CD14-positive monocyte (primary cell): ENCODE measurements around the gene IP6K1. TPM values are rescaled to one million over a fixed set of nuclear protein-coding genes. Genes with fewer than 3 reads are reported as not detected.

Source experiments
- DNase-seq, 3 donors: peaks; one replicate each; pipeline ENCODE4 v3.0.0-alpha.2; 2011 to 2022
- H2AFZ ChIP-seq: 2 replicates; pipeline ENCODE4 v1.6.0; 2012; ENCODE audit warnings: mild to moderate bottlenecking, low read depth, low read length, inconsistent platforms; ENCODE audit not compliant: insufficient read depth, poor library complexity, severe bottlenecking
- H3K27ac ChIP-seq, 2 donors: 1 replicate in 1 of 2; 2 replicates in 1 of 2; pipeline ENCODE4 v1.5.1; 2012 to 2013; ENCODE audit warnings: low read length in 2 of 2, control low read depth in 1 of 2, inconsistent platforms in 1 of 2, low read depth in 1 of 2, mild to moderate bottlenecking in 1 of 2
- H3K27me3 ChIP-seq, 2 donors: one replicate each; pipeline versions ENCODE4 v1.6.0 to v1.6.1; 2011 to 2013; ENCODE audit warnings: low read length in 2 of 2; ENCODE audit not compliant: control insufficient read depth in 2 of 2, insufficient read depth in 2 of 2
- H3K36me3 ChIP-seq, 2 donors: replicated peaks in 1 of 2; 1 replicate in 1 of 2; 2 replicates in 1 of 2; pipeline versions ENCODE4 v1.5.1 to v1.6.1; 2012 to 2013; ENCODE audit warnings: low read length in 2 of 2, control low read depth in 1 of 2, inconsistent platforms in 1 of 2, mild to moderate bottlenecking in 1 of 2; ENCODE audit not compliant: insufficient read depth in 2 of 2, control insufficient read depth in 1 of 2
- H3K4me1 ChIP-seq, 2 donors: 1 replicate in 1 of 2; 2 replicates in 1 of 2; pipeline versions ENCODE4 v1.5.1 to v1.6.1; 2012 to 2013; ENCODE audit warnings: low read length in 2 of 2, control low read depth in 1 of 2, inconsistent platforms in 1 of 2, mild to moderate bottlenecking in 1 of 2, moderate library complexity in 1 of 2; ENCODE audit not compliant: insufficient read depth in 2 of 2, control insufficient read depth in 1 of 2
- H3K4me2 ChIP-seq: replicated peaks from 2 replicates; pipeline ENCODE3; 2012; ENCODE audit warnings: low read length, moderate library complexity, mild to moderate bottlenecking; ENCODE audit not compliant: poor library complexity, severe bottlenecking; ENCODE audit errors: extremely low read depth
- H3K4me3 ChIP-seq, 3 experiments: fragments of 200-600 bp in 1 of 3; sonication (generic) in 1 of 3; replicated peaks in 1 of 3; 1 replicate in 2 of 3; 2 replicates in 1 of 3; pipeline ENCODE4 v1.5.1; 2011 to 2013; ENCODE audit warnings: low read length in 3 of 3, mild to moderate bottlenecking in 3 of 3, control low read depth in 2 of 3, low read depth in 2 of 3, inconsistent platforms in 1 of 3, moderate library complexity in 1 of 3
- H3K79me2 ChIP-seq: 2 replicates; pipeline ENCODE4 v1.6.0; 2012; ENCODE audit warnings: mild to moderate bottlenecking, control low read depth, inconsistent platforms, low read length, moderate library complexity; ENCODE audit not compliant: insufficient read depth
- H3K9ac ChIP-seq: 2 replicates; pipeline ENCODE4 v1.6.0; 2017; ENCODE audit warnings: low read length, mild to moderate bottlenecking; ENCODE audit not compliant: insufficient read depth, poor library complexity, severe bottlenecking
- H3K9me3 ChIP-seq, 2 donors: replicated peaks in 1 of 2; 1 replicate in 1 of 2; 2 replicates in 1 of 2; pipeline versions ENCODE4 v1.5.1 to v1.6.1; 2012 to 2013; ENCODE audit warnings: low read length in 2 of 2, control low read depth in 1 of 2; ENCODE audit not compliant: control insufficient read depth in 1 of 2, insufficient read depth in 1 of 2
- H4K20me1 ChIP-seq: 2 replicates; pipeline ENCODE4 v1.6.0; 2012; ENCODE audit warnings: mild to moderate bottlenecking, low read length, control low read depth, moderate library complexity; ENCODE audit not compliant: insufficient read depth
- H3K27ac Mint-ChIP-seq, 7 donors: one replicate each; pipeline ENCODE4 v1.8.0; 2020; ENCODE audit warnings: mild to moderate bottlenecking in 7 of 7, mixed read lengths in 7 of 7, moderate library complexity in 6 of 7, inconsistent platforms in 2 of 7
- H3K27me3 Mint-ChIP-seq, 3 donors: one replicate each; pipeline ENCODE4 v1.8.0; 2021 to 2022; ENCODE audit warnings: low read depth in 3 of 3, mild to moderate bottlenecking in 3 of 3, mixed read lengths in 3 of 3, moderate library complexity in 3 of 3, inconsistent platforms in 1 of 3
- H3K36me3 Mint-ChIP-seq, 2 donors: one replicate each; pipeline ENCODE4 v1.8.0; 2020; ENCODE audit warnings: mixed read lengths in 2 of 2, inconsistent platforms in 1 of 2, mild to moderate bottlenecking in 1 of 2
- H3K4me1 Mint-ChIP-seq: one replicate; pipeline ENCODE4 v1.8.0; 2020; ENCODE audit warnings: mild to moderate bottlenecking, mixed read lengths
- H3K4me3 Mint-ChIP-seq, 2 donors: one replicate each; pipeline ENCODE4 v1.8.0; 2020; ENCODE audit warnings: mild to moderate bottlenecking in 2 of 2, mixed read lengths in 2 of 2, moderate library complexity in 1 of 2
- H3K9me3 Mint-ChIP-seq, 7 donors: one replicate each; pipeline ENCODE4 v1.8.0; 2020 to 2022; ENCODE audit warnings: mixed read lengths in 7 of 7, mild to moderate bottlenecking in 6 of 7, moderate library complexity in 6 of 7, inconsistent platforms in 2 of 7
- WGBS: methylation state at CpG from one replicate; pipeline ENCODE4 v1.1.5; 2013; ENCODE audit warnings: missing lambda C conversion rate; ENCODE audit not compliant: insufficient coverage; 5-methylcytosine and 5-hydroxymethylcytosine counted together
- intact Hi-C, 2 donors: fragments of 100-400 bp; cut with micrococcal nuclease; formaldehyde crosslinking; loops; one replicate each; pipeline versions ENCODE4 v1.15.0 to v1.15.1; 2023
- polyA plus RNA-seq, 3 donors: library from polyadenylated mRNA; depleted of rRNA in 1 of 3; unstranded in 2 of 3; stranded (reverse) in 1 of 3; fragments of 300-500 nt in 2 of 3; fragments of >200 nt in 1 of 3; fragmentation: Illumina TruSeq in 2 of 3; gene quantifications; 1 replicate in 2 of 3; 2 replicates in 1 of 3; pipeline ENCODE4 v1.2.3, GENCODE V29; 2012 to 2021
- TF ChIP-seq, protein P1 (sequence below): fragments of 200-600 bp; IDR thresholded peaks from one replicate; pipeline ENCODE4 v1.8.0; 2022; ENCODE audit warnings: antibody characterized with exemption, mild to moderate bottlenecking

Gene IP6K1
- polyA plus RNA-seq, 3 donors, result 15.8 to 27.1 (median 16.1) TPM

DNA sequence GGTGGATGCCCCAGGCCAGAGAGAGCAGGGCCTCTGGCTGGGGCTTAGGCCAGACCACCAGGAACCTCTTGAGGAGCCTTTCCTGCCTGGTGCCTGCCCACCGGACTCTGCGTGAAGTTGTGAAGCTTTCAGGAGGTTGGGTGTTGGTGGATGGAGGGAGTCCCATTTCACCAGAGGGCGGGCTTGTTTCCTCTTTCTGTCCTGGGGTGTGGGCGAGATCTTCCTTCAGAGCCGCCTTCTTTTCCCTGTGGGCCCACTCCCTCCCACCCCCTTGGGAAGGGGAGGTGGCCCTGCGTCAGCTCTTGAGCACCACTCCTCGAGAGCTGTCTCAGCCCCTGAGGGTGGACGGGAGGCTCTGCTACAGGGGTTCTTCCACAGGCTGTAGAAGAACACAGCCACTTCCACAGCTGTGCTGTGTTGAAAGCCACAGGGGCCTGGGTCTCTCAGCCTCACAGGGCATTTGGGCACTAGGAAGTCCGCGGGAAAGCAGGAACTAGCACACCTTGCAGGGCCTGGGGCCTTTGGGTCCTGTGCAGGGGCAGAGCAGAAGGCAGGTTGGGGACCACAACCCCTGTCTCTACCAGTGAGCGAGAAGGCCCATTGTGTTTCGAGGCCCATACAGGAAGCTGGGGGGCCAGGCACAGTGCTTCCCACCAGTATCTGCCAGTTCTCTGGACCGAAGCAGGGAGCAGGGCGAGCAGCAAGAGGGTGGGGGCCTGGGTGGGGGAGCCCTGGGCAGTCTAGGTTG is 69.0 kb downstream of the IP6K1 start:
- H3K27ac ChIP-seq, result no peak overlapping the region
- intact Hi-C loops, result loop anchor here in 1 of 2 donors (10.0 kb wide), 1 partner anchor 227 kb away; the partner anchor contains the start of gene RBM6
- H3K27ac Mint-ChIP-seq, result peak overlapping the region in 1 of 7 donors; percentile 37
- WGBS, result 95% methylated on average over 7 of the region's 14 CpGs
- peaks cover 0 to 7% of the 10 kb centered on the region in 2 donors for H3K27me3 ChIP-seq
- no peaks in the 10 kb centered on the region for H3K9me3 ChIP-seq
- H3K4me2 ChIP-seq, result no peak overlapping the region
- no peak overlapping the region for H3K4me3 ChIP-seq
- peaks cover 27 to 39% of the 10 kb centered on the region in 2 donors for H3K36me3 Mint-ChIP-seq
- H3K4me1 Mint-ChIP-seq, result peaks cover 24% of the 10 kb centered on the region
- H3K79me2 ChIP-seq, result peaks cover 10% of the 10 kb centered on the region
- TF ChIP-seq, protein P1, sequence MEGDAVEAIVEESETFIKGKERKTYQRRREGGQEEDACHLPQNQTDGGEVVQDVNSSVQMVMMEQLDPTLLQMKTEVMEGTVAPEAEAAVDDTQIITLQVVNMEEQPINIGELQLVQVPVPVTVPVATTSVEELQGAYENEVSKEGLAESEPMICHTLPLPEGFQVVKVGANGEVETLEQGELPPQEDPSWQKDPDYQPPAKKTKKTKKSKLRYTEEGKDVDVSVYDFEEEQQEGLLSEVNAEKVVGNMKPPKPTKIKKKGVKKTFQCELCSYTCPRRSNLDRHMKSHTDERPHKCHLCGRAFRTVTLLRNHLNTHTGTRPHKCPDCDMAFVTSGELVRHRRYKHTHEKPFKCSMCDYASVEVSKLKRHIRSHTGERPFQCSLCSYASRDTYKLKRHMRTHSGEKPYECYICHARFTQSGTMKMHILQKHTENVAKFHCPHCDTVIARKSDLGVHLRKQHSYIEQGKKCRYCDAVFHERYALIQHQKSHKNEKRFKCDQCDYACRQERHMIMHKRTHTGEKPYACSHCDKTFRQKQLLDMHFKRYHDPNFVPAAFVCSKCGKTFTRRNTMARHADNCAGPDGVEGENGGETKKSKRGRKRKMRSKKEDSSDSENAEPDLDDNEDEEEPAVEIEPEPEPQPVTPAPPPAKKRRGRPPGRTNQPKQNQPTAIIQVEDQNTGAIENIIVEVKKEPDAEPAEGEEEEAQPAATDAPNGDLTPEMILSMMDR, result no peak
- peaks cover 19 to 27% of the 10 kb centered on the region in 2 donors for H3K4me1 ChIP-seq
- peak in 1 of 3 donors; percentile 4 for DNase-seq
- H3K27me3 Mint-ChIP-seq, result peaks cover 7 to 9% (median 7%) of the 10 kb centered on the region in 3 donors
- no peak overlapping the region for H3K4me3 Mint-ChIP-seq
- H4K20me1 ChIP-seq, result peaks cover 23% of the 10 kb centered on the region
- peaks cover 10 to 30% of the 10 kb centered on the region in 2 donors for H3K36me3 ChIP-seq
- peaks cover 0 to 5% (median 0%) of the 10 kb centered on the region in 7 donors for H3K9me3 Mint-ChIP-seq
- no peak overlapping the region for H3K9ac ChIP-seq
- H2AFZ ChIP-seq, result no peak overlapping the region

DNA sequence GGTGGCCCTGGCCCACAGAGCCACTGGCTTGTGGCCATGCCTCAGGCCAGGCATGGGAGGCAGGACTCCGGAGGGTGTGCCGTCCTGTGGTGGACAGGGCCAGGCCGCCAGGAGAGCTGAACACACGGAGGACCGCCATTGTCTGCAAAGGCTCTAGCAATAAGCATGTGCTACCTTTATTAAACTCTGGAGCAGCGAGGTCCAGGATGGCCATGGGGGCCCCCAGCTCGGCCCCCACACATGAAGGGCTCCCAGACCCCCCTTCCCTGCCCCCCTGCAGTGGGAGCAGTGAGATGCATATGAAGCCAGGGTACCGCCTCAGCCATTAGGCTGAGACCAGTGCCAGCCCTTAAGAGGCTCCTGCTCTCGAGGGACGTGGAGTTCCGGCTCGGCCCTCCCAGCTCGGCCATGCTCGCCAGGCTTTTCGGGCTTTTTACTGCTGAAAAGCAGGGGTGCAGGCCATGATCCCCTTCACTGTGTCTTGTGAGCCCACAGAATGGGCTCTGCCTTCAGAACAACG is 69.6 kb downstream of the IP6K1 start:
- peak in 1 of 3 donors; percentile 2 for DNase-seq
- intact Hi-C loops, result loop anchor here in 1 of 2 donors (10.0 kb wide), 1 partner anchor 228 kb away; the partner anchor contains the start of gene RBM6

More for the DNA sequence above, 69.6 kb downstream of the IP6K1 start:
- Histone ChIP-seq H3K36me3 (peaks cover 6 to 24% of the 10 kb centered on the region in 2 donors), H3K4me2 (no peak overlapping the region), H3K9me3 (no peaks in the 10 kb centered on the region), H3K27ac (no peak overlapping the region), H3K79me2 (peaks cover 5% of the 10 kb centered on the region), H3K9ac (no peak overlapping the region), H2AFZ (no peak overlapping the region), H4K20me1 (peaks cover 20% of the 10 kb centered on the region), H3K4me3 (no peak overlapping the region), H3K27me3 (peaks cover 0 to 7% of the 10 kb centered on the region in 2 donors), H3K4me1 (peaks cover 19 to 28% of the 10 kb centered on the region in 2 donors)
- H3K36me3 Mint-ChIP-seq, result peaks cover 30 to 32% of the 10 kb centered on the region in 2 donors
- H3K27me3 Mint-ChIP-seq, result peaks cover 7 to 9% (median 7%) of the 10 kb centered on the region in 3 donors
- H3K4me1 Mint-ChIP-seq, result peaks cover 28% of the 10 kb centered on the region
- TF ChIP-seq, protein P1, result no peak
- H3K27ac Mint-ChIP-seq, result no peak overlapping the region
- H3K4me3 Mint-ChIP-seq, result no peak overlapping the region
- peaks cover 0 to 5% (median 0%) of the 10 kb centered on the region in 7 donors for H3K9me3 Mint-ChIP-seq
- WGBS, result 99% methylated on average over 15 of the region's 16 CpGs
